Ramos (cell line): ENCODE results near the gene MMP24.

ENCODE experiments used
- in situ Hi-C: fragments of 300-500 bp; cut with MboI; formaldehyde crosslinking; loops from one replicate; pipeline ENCODE4 v1.14.3; 2022; ENCODE audit warnings: low sequenced_read_pairs; ENCODE audit not compliant: unreplicated experiment

Gene MMP24

GRCh38 chr20:35215066-35215956 is 11.2 kb upstream of the MMP24 start:
- in situ Hi-C loops, result loop anchor here (10.0 kb wide), 1 partner anchor 381 kb away; no protein-coding TSS in a partner anchor

- in situ Hi-C loops, result loop anchor here (10.0 kb wide), 1 partner anchor 382 kb away; no protein-coding TSS in a partner anchor
Observed at GRCh38 chr20:35216541-35216940, 9.9 kb upstream of the MMP24 start.

GRCh38 chr20:35223941-35224340 is 2.5 kb upstream of the MMP24 start:
- in situ Hi-C loops, result no loop called here

GRCh38 chr20:35224536-35224935 is 2.0 kb upstream of the MMP24 start:
- in situ Hi-C loops, result no loop called here

- in situ Hi-C loops, result no loop called here
Observed at GRCh38 chr20:35225319-35226125, 968 bp upstream of the MMP24 start.

GRCh38 chr20:35226884-35227681 is 593 bp downstream of the MMP24 start:
- in situ Hi-C loops, result no loop called here

GRCh38 chr20:35232575-35232974 is 6.1 kb downstream of the MMP24 start:
- in situ Hi-C loops, result no loop called here

- in situ Hi-C loops, result no loop called here
Observed at GRCh38 chr20:35235881-35236280, 9.4 kb downstream of the MMP24 start.

GRCh38 chr20:35237486-35237885 is 11.0 kb downstream of the MMP24 start:
- in situ Hi-C loops, result no loop called here

- in situ Hi-C loops, result no loop called here
Observed at GRCh38 chr20:35238170-35238569, 11.7 kb downstream of the MMP24 start.

GRCh38 chr20:35238735-35239134 is 12.2 kb downstream of the MMP24 start:
- in situ Hi-C loops, result no loop called here

- in situ Hi-C loops, result no loop called here
Observed at GRCh38 chr20:35240083-35240810, 13.8 kb downstream of the MMP24 start.

GRCh38 chr20:35240811-35241293 is 14.4 kb downstream of the MMP24 start:
- in situ Hi-C loops, result no loop called here

GRCh38 chr20:35243317-35243716 is 16.8 kb downstream of the MMP24 start:
- in situ Hi-C loops, result no loop called here

GRCh38 chr20:35243986-35244385 is 17.5 kb downstream of the MMP24 start:
- in situ Hi-C loops, result no loop called here

GRCh38 chr20:35246723-35247122 is 20.2 kb downstream of the MMP24 start:
- in situ Hi-C loops, result no loop called here

GRCh38 chr20:35248641-35249475 is 22.4 kb downstream of the MMP24 start:
- in situ Hi-C loops, result no loop called here

- in situ Hi-C loops, result no loop called here
Observed at GRCh38 chr20:35251613-35251940, 25.1 kb downstream of the MMP24 start.

GRCh38 chr20:35252037-35252461 is 25.6 kb downstream of the MMP24 start:
- in situ Hi-C loops, result no loop called here
